ENCODE results near the gene CFAP92.

GRCh38 chr3:129028866-129029265 lies 35.0 kb upstream of the CFAP92 start:
- no peak for TF ChIP-seq CTCF (IDR thresholded peaks at IDR 0.05 in 8 of 11, conservative IDR thresholded peaks at IDR 0.05 in 3 of 11)
- no peak for TF ChIP-seq POLR2AphosphoS5 (IDR thresholded peaks at IDR 0.05)
- no peak for TF ChIP-seq POLR2A (IDR thresholded peaks at IDR 0.05)

Measured in spleen (tissue), 7 donors.